ENCODE measurements around the gene NPTX2.

The NPTX2 gene

GRCh38 chr7:98646465-98646864 lies 29.4 kb downstream of the NPTX2 start:
- no peak overlapping the region for H3K27ac ChIP-seq (ENCODE audit: low read depth, low read length)
- H3K4me1 ChIP-seq (ENCODE audit: control insufficient read depth, insufficient read depth, low read length), result no peaks in the 10 kb centered on the region

GRCh38 chr7:98647326-98647725 lies 30.2 kb downstream of the NPTX2 start:
- Histone ChIP-seq H3K27me3 (ENCODE audit: control insufficient read depth, insufficient read depth, low read length) (no peaks in the 10 kb centered on the region), H3K36me3 (ENCODE audit: control insufficient read depth, insufficient read depth, low read length) (no peaks in the 10 kb centered on the region), H3K4me3 (ENCODE audit: low read length) (no peak overlapping the region), H3K4me1 (ENCODE audit: control insufficient read depth, insufficient read depth, low read length) (no peaks in the 10 kb centered on the region), H3K9ac (ENCODE audit: low read length) (no peak overlapping the region), H3K27ac (ENCODE audit: low read depth, low read length) (no peak overlapping the region)

More at GRCh38 chr7:98646465-98646864, 29.4 kb downstream of the NPTX2 start:
- H3K9ac ChIP-seq (ENCODE audit: low read length), result no peak overlapping the region
- no peaks in the 10 kb centered on the region for H3K27me3 ChIP-seq (ENCODE audit: control insufficient read depth, insufficient read depth, low read length)
- H3K36me3 ChIP-seq (ENCODE audit: control insufficient read depth, insufficient read depth, low read length), result no peaks in the 10 kb centered on the region
- no peak overlapping the region for H3K4me3 ChIP-seq (ENCODE audit: low read length)

- Histone ChIP-seq H3K27me3 (ENCODE audit: control insufficient read depth, insufficient read depth, low read length) (no peaks in the 10 kb centered on the region), H3K9ac (ENCODE audit: low read length) (no peak overlapping the region), H3K36me3 (ENCODE audit: control insufficient read depth, insufficient read depth, low read length) (no peaks in the 10 kb centered on the region), H3K27ac (ENCODE audit: low read depth, low read length) (no peak overlapping the region), H3K4me1 (ENCODE audit: control insufficient read depth, insufficient read depth, low read length) (no peaks in the 10 kb centered on the region), H3K4me3 (ENCODE audit: low read length) (no peak overlapping the region)
Measured at GRCh38 chr7:98651760-98652159, 34.7 kb downstream of the NPTX2 start.

- Histone ChIP-seq H3K27me3 (ENCODE audit: control insufficient read depth, insufficient read depth, low read length) (no peaks in the 10 kb centered on the region), H3K36me3 (ENCODE audit: control insufficient read depth, insufficient read depth, low read length) (no peaks in the 10 kb centered on the region), H3K9ac (ENCODE audit: low read length) (no peak overlapping the region), H3K4me1 (ENCODE audit: control insufficient read depth, insufficient read depth, low read length) (no peaks in the 10 kb centered on the region), H3K4me3 (ENCODE audit: low read length) (no peak overlapping the region), H3K27ac (ENCODE audit: low read depth, low read length) (no peak overlapping the region)
Measured at GRCh38 chr7:98653601-98654310, 36.7 kb downstream of the NPTX2 start.

- no peak overlapping the region for H3K27ac ChIP-seq (ENCODE audit: low read depth, low read length)
- H3K9ac ChIP-seq (ENCODE audit: low read length), result no peak overlapping the region
- no peaks in the 10 kb centered on the region for H3K27me3 ChIP-seq (ENCODE audit: control insufficient read depth, insufficient read depth, low read length)
- H3K36me3 ChIP-seq (ENCODE audit: control insufficient read depth, insufficient read depth, low read length), result no peaks in the 10 kb centered on the region
- no peaks in the 10 kb centered on the region for H3K4me1 ChIP-seq (ENCODE audit: control insufficient read depth, insufficient read depth, low read length)
- no peak overlapping the region for H3K4me3 ChIP-seq (ENCODE audit: low read length)
Measured at GRCh38 chr7:98654524-98655272, 37.6 kb downstream of the NPTX2 start.

- Histone ChIP-seq H3K27me3 (ENCODE audit: control insufficient read depth, insufficient read depth, low read length) (no peaks in the 10 kb centered on the region), H3K36me3 (ENCODE audit: control insufficient read depth, insufficient read depth, low read length) (no peaks in the 10 kb centered on the region), H3K27ac (ENCODE audit: low read depth, low read length) (no peak overlapping the region), H3K4me1 (ENCODE audit: control insufficient read depth, insufficient read depth, low read length) (no peaks in the 10 kb centered on the region), H3K9ac (ENCODE audit: low read length) (no peak overlapping the region), H3K4me3 (ENCODE audit: low read length) (no peak overlapping the region)
Measured at GRCh38 chr7:98655611-98656010, 38.5 kb downstream of the NPTX2 start.

GRCh38 chr7:98656899-98657298 lies 39.8 kb downstream of the NPTX2 start:
- H3K36me3 ChIP-seq (ENCODE audit: control insufficient read depth, insufficient read depth, low read length), result no peaks in the 10 kb centered on the region
- no peak overlapping the region for H3K9ac ChIP-seq (ENCODE audit: low read length)
- no peak overlapping the region for H3K27ac ChIP-seq (ENCODE audit: low read depth, low read length)
- H3K27me3 ChIP-seq (ENCODE audit: control insufficient read depth, insufficient read depth, low read length), result no peaks in the 10 kb centered on the region
- no peaks in the 10 kb centered on the region for H3K4me1 ChIP-seq (ENCODE audit: control insufficient read depth, insufficient read depth, low read length)
- no peak overlapping the region for H3K4me3 ChIP-seq (ENCODE audit: low read length)

- no peak overlapping the region for H3K4me3 ChIP-seq (ENCODE audit: low read length)
- no peak overlapping the region for H3K27ac ChIP-seq (ENCODE audit: low read depth, low read length)
Measured at GRCh38 chr7:98657736-98658135, 40.7 kb downstream of the NPTX2 start.

GRCh38 chr7:98659756-98660155 lies 42.7 kb downstream of the NPTX2 start:
- H3K9ac ChIP-seq (ENCODE audit: low read length), result no peak overlapping the region
- no peak overlapping the region for H3K27ac ChIP-seq (ENCODE audit: low read depth, low read length)
- no peaks in the 10 kb centered on the region for H3K36me3 ChIP-seq (ENCODE audit: control insufficient read depth, insufficient read depth, low read length)
- no peak overlapping the region for H3K4me3 ChIP-seq (ENCODE audit: low read length)
- no peaks in the 10 kb centered on the region for H3K4me1 ChIP-seq (ENCODE audit: control insufficient read depth, insufficient read depth, low read length)
- H3K27me3 ChIP-seq (ENCODE audit: control insufficient read depth, insufficient read depth, low read length), result no peaks in the 10 kb centered on the region

More at GRCh38 chr7:98657736-98658135, 40.7 kb downstream of the NPTX2 start:
- no peaks in the 10 kb centered on the region for H3K36me3 ChIP-seq (ENCODE audit: control insufficient read depth, insufficient read depth, low read length)
- no peak overlapping the region for H3K9ac ChIP-seq (ENCODE audit: low read length)
- no peaks in the 10 kb centered on the region for H3K4me1 ChIP-seq (ENCODE audit: control insufficient read depth, insufficient read depth, low read length)
- H3K27me3 ChIP-seq (ENCODE audit: control insufficient read depth, insufficient read depth, low read length), result no peaks in the 10 kb centered on the region

- H3K9ac ChIP-seq (ENCODE audit: low read length), result no peak overlapping the region
- H3K27me3 ChIP-seq (ENCODE audit: control insufficient read depth, insufficient read depth, low read length), result no peaks in the 10 kb centered on the region
- no peaks in the 10 kb centered on the region for H3K36me3 ChIP-seq (ENCODE audit: control insufficient read depth, insufficient read depth, low read length)
- H3K27ac ChIP-seq (ENCODE audit: low read depth, low read length), result no peak overlapping the region
- no peak overlapping the region for H3K4me3 ChIP-seq (ENCODE audit: low read length)
- H3K4me1 ChIP-seq (ENCODE audit: control insufficient read depth, insufficient read depth, low read length), result no peaks in the 10 kb centered on the region
Measured at GRCh38 chr7:98661607-98662006, 44.5 kb downstream of the NPTX2 start.

GRCh38 chr7:98662289-98662688 lies 45.2 kb downstream of the NPTX2 start:
- H3K4me1 ChIP-seq (ENCODE audit: control insufficient read depth, insufficient read depth, low read length), result no peaks in the 10 kb centered on the region
- H3K4me3 ChIP-seq (ENCODE audit: low read length), result no peak overlapping the region
- H3K27me3 ChIP-seq (ENCODE audit: control insufficient read depth, insufficient read depth, low read length), result no peaks in the 10 kb centered on the region
- H3K9ac ChIP-seq (ENCODE audit: low read length), result no peak overlapping the region
- no peak overlapping the region for H3K27ac ChIP-seq (ENCODE audit: low read depth, low read length)
- H3K36me3 ChIP-seq (ENCODE audit: control insufficient read depth, insufficient read depth, low read length), result no peaks in the 10 kb centered on the region

GRCh38 chr7:98664882-98665281 lies 47.8 kb downstream of the NPTX2 start:
- H3K27me3 ChIP-seq (ENCODE audit: control insufficient read depth, insufficient read depth, low read length), result no peaks in the 10 kb centered on the region
- no peak overlapping the region for H3K27ac ChIP-seq (ENCODE audit: low read depth, low read length)
- no peaks in the 10 kb centered on the region for H3K36me3 ChIP-seq (ENCODE audit: control insufficient read depth, insufficient read depth, low read length)
- H3K4me3 ChIP-seq (ENCODE audit: low read length), result no peak overlapping the region
- H3K4me1 ChIP-seq (ENCODE audit: control insufficient read depth, insufficient read depth, low read length), result no peaks in the 10 kb centered on the region
- no peak overlapping the region for H3K9ac ChIP-seq (ENCODE audit: low read length)

GRCh38 chr7:98668255-98668654 lies 51.2 kb downstream of the NPTX2 start:
- H3K9ac ChIP-seq (ENCODE audit: low read length), result no peak overlapping the region
- H3K27me3 ChIP-seq (ENCODE audit: control insufficient read depth, insufficient read depth, low read length), result no peaks in the 10 kb centered on the region
- H3K27ac ChIP-seq (ENCODE audit: low read depth, low read length), result no peak overlapping the region
- no peak overlapping the region for H3K4me3 ChIP-seq (ENCODE audit: low read length)
- no peaks in the 10 kb centered on the region for H3K4me1 ChIP-seq (ENCODE audit: control insufficient read depth, insufficient read depth, low read length)
- H3K36me3 ChIP-seq (ENCODE audit: control insufficient read depth, insufficient read depth, low read length), result no peaks in the 10 kb centered on the region

All from rectal smooth muscle tissue (tissue), 1 donor.